Mucosa of rectum (tissue), 2 donors: ENCODE data around the gene TMEM94.
A peak's percentile ranks its signal among the peaks of the same experiment; 100 is the strongest.
"Not testable (repeated sequence)": the region's sequence is repeated elsewhere in the genome, so short reads cannot be mapped to it uniquely, and the experiment has no call there.

Experiments used
- H3K27ac ChIP-seq, 2 donors: one replicate each; pipeline ENCODE4 v1.7.0; 2013; ENCODE audit warnings: inconsistent platforms in 2 of 2, low read depth in 2 of 2, low read length in 2 of 2
- H3K27me3 ChIP-seq, 2 donors: one replicate each; pipeline ENCODE4 v1.7.0; 2013; ENCODE audit warnings: low read length in 2 of 2; ENCODE audit not compliant: control insufficient read depth in 2 of 2, insufficient read depth in 2 of 2
- H3K36me3 ChIP-seq, 2 donors: one replicate each; pipeline ENCODE4 v1.7.0; 2013; ENCODE audit warnings: low read length in 2 of 2; ENCODE audit not compliant: control insufficient read depth in 2 of 2, insufficient read depth in 2 of 2
- H3K4me1 ChIP-seq, 2 donors: one replicate each; pipeline ENCODE4 v1.7.0; 2013; ENCODE audit warnings: low read length in 2 of 2, mild to moderate bottlenecking in 1 of 2; ENCODE audit not compliant: control insufficient read depth in 2 of 2, insufficient read depth in 2 of 2
- H3K4me3 ChIP-seq, 2 donors: one replicate each; pipeline ENCODE4 v1.7.0; 2013; ENCODE audit warnings: low read length in 2 of 2
- H3K9ac ChIP-seq, 2 donors: one replicate each; pipeline ENCODE4 v1.7.0; 2013; ENCODE audit warnings: low read length in 2 of 2, low read depth in 1 of 2, mild to moderate bottlenecking in 1 of 2
- H3K9me3 ChIP-seq, 2 donors: one replicate each; pipeline ENCODE4 v1.7.0; 2013; ENCODE audit warnings: low read length in 2 of 2; ENCODE audit not compliant: control insufficient read depth in 2 of 2
- donor health status: healthy.
- donor health status: Normal muscosa, but diverticular disease.

TMEM94 gene

DNA sequence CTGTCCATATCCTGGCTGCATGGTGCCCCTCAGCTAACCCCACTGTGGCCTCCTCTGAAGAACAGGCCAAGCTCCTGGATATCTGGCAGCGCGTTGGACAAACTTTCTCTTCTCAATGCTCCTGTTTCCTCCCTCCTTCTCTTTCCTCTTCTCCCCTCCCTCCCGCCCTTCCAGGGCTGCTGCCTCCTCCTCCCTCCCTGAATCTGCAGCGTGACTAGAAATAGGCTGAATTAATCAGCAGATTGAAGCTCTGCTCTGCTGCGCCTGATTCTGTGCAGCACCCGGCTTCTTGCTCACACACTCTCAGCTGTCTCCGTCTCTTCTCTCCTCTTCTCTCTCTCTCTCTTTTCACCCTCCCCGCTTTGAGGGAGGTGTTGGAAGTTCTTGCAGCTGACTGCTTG is 19.8 kb downstream of the TMEM94 start:
- Histone ChIP-seq H3K4me1 (peaks cover 12 to 21% of the 10 kb centered on the region in 2 donors), H3K27ac (peak overlapping the region; percentile 8 to 58), H3K36me3 (peaks cover 19 to 25% of the 10 kb centered on the region in 2 donors), H3K9ac (peak overlapping the region in 1 of 2 donors; percentile 24), H3K4me3 (no peak overlapping the region), H3K27me3 (no peaks in the 10 kb centered on the region), H3K9me3 (no peaks in the 10 kb centered on the region)

GRCh38 chr17:75476752-75477489 is 20.5 kb downstream of the TMEM94 start:
- H3K9me3 ChIP-seq, result no peaks in the 10 kb centered on the region
- no peaks in the 10 kb centered on the region for H3K27me3 ChIP-seq
- H3K27ac ChIP-seq, result peak overlapping the region in 1 of 2 donors; percentile 32
- H3K9ac ChIP-seq, result no peak overlapping the region
- peaks cover 17 to 27% of the 10 kb centered on the region in 2 donors for H3K4me1 ChIP-seq
- peaks cover 15 to 21% of the 10 kb centered on the region in 2 donors for H3K36me3 ChIP-seq
- H3K4me3 ChIP-seq, result no peak overlapping the region

DNA sequence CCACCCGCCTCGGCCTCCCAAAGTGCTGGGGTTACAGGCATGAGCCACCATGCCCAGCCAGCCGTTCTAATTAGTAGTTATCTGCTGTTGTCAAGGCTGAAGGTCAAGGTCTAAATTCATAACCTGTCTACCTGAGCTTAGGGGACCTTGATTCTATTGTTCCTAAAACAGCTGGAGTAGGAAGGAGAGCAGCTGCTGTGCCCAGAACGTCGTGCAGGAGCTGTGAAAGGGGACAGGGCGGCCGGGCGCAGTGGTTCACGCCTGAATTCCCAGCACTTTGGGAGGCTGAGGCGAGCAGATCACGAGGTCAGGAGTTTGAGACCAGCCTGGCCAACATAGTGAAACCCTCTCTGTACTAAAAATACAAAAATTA is 21.0 kb downstream of the TMEM94 start:
- not testable (repeated sequence) for H3K27me3 ChIP-seq, H3K4me3 ChIP-seq, H3K9me3 ChIP-seq, H3K27ac ChIP-seq, H3K9ac ChIP-seq
- Histone ChIP-seq H3K36me3 (peaks cover 13 to 18% of the 10 kb centered on the region in 2 donors), H3K4me1 (peaks cover 17 to 27% of the 10 kb centered on the region in 2 donors)

GRCh38 chr17:75478508-75478907 is 22.1 kb downstream of the TMEM94 start:
- no peaks in the 10 kb centered on the region for H3K27me3 ChIP-seq
- H3K9ac ChIP-seq, result no peak overlapping the region
- no peaks in the 10 kb centered on the region for H3K9me3 ChIP-seq
- no peak overlapping the region for H3K4me3 ChIP-seq
- H3K36me3 ChIP-seq, result peaks cover 10 to 12% of the 10 kb centered on the region in 2 donors
- H3K27ac ChIP-seq, result no peak overlapping the region
- H3K4me1 ChIP-seq, result peaks cover 17 to 24% of the 10 kb centered on the region in 2 donors

DNA sequence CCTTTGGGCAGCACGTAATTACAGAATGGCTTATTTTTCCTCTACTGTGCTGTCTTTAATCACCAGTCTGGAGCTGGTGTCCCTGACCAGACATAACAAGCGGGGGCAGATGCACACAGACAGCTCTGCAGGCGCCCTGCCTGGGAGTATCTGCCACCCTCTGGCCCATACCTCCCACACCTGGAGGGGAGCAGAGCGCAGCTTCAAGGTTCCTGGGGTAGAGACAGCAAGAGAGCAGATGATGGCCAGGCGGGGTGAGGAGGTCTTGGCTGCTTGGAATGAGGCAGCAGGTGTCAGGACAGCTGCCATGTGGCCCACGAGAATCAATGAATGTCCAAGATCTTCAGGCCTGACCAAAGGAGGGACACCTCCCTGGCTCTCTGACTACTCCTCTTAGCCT is 23.8 kb downstream of the TMEM94 start:
- Histone ChIP-seq H3K9ac (no peak overlapping the region), H3K4me1 (peaks cover 17 to 24% of the 10 kb centered on the region in 2 donors), H3K27ac (no peak overlapping the region), H3K36me3 (peaks cover 7 to 10% of the 10 kb centered on the region in 2 donors), H3K27me3 (no peaks in the 10 kb centered on the region), H3K4me3 (no peak overlapping the region), H3K9me3 (no peaks in the 10 kb centered on the region)

- Histone ChIP-seq H3K9ac (peak overlapping the region in 1 of 2 donors; percentile 13), H3K4me3 (no peak overlapping the region), H3K4me1 (peaks cover 14 to 15% of the 10 kb centered on the region in 2 donors), H3K9me3 (no peaks in the 10 kb centered on the region), H3K27me3 (no peaks in the 10 kb centered on the region), H3K36me3 (peaks cover 10 to 16% of the 10 kb centered on the region in 2 donors), H3K27ac (no peak overlapping the region)
Observed at GRCh38 chr17:75481194-75482068, 25.0 kb downstream of the TMEM94 start.

DNA sequence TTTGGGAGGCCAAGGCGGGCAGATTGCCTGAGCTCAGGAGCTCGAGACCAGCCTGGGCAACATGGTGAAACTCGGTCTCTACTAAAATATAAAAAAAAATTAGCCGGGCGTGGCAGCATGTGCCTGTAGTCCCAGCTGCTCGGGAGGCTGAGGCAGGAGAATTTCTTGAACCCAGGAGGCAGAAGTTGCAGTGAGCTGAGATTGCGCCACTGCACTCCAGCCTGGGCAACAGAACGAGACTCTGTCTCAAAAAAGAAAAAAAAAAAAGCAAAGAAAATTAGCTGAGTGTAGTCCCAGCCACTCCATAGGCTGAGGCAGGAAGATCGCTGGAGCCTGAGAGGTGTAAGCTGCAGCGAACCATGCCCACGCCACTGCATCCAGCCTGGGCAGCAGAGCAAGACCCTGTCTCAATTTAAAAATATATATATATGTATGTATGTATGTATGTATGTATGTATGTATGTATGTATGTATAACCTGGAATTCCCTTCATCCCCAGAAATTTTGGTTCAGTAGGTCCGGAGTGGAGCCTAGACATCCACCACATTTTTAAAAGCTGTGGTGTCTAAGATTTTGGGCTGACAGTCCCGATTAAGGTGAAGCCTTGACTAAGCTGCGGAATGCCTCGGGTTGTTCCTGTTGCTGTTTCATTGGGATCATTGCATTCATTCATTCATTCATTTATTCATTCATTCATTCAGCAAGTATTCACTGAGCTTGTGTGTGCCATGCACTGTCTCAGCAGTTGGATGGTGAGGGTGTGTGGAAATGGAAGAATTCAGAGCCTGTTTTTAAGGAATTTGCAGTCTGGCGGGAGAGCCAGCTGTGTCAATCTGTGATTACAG is 25.9 kb downstream of the TMEM94 start:
- H3K27me3 ChIP-seq, result no peaks in the 10 kb centered on the region
- peaks cover 6 to 15% of the 10 kb centered on the region in 2 donors for H3K4me1 ChIP-seq
- H3K27ac ChIP-seq, result no peak overlapping the region
- no peak overlapping the region for H3K4me3 ChIP-seq
- H3K9ac ChIP-seq, result peak overlapping the region in 1 of 2 donors; percentile 13
- H3K36me3 ChIP-seq, result peaks cover 10 to 16% of the 10 kb centered on the region in 2 donors
- no peaks in the 10 kb centered on the region for H3K9me3 ChIP-seq

DNA sequence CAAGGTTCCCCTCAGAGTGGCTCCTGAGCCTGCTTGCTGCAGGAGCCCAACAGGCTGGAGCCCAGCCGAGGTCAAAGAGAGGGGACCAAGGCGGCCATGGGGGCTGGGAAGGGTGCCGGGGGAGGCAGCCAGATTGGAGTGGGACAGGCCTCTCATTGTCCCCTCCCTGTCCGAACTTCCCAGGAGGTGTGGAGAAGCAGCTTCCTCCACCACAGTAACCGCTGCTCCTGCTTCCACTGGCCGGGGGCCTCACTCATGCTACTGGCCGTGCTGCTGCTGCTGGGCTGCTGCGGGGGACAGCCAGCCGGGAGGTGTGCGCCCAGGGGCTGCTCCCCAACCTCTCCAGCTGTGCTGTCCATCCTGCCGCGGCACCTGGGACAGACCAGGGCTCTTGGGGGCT is 29.3 kb downstream of the TMEM94 start:
- Histone ChIP-seq H3K4me1 (peaks cover 20 to 23% of the 10 kb centered on the region in 2 donors), H3K9ac (no peak overlapping the region), H3K27ac (no peak overlapping the region), H3K36me3 (peaks cover 6 to 9% of the 10 kb centered on the region in 2 donors), H3K9me3 (no peaks in the 10 kb centered on the region), H3K27me3 (no peaks in the 10 kb centered on the region), H3K4me3 (no peak overlapping the region)

DNA sequence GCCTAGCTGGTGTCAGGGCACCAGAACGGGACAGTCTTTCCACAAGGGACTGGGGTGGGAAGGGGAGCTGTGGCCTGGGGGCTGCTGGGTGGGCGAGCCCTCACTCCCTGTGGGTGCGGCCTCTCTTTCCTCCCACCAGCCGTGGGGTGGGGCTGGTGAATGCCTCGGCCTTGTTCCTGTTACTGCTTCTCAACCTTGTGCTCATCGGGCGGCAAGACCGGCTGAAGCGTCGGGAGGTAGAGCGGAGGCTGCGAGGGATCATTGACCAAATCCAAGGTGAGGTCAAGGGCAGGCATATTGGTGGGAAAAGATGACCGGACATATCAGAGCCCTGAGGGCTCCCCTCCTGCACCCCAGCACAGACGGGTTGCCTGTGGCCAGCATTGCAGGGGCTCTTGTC is 29.7 kb downstream of the TMEM94 start:
- H3K9ac ChIP-seq, result no peak overlapping the region
- H3K4me1 ChIP-seq, result peaks cover 22 to 26% of the 10 kb centered on the region in 2 donors
- H3K36me3 ChIP-seq, result peaks cover 6 to 9% of the 10 kb centered on the region in 2 donors
- no peak overlapping the region for H3K4me3 ChIP-seq
- peak overlapping the region in 1 of 2 donors; percentile 70 for H3K27ac ChIP-seq
- H3K9me3 ChIP-seq, result no peaks in the 10 kb centered on the region
- H3K27me3 ChIP-seq, result no peaks in the 10 kb centered on the region
